ENCODE data around the gene ROR1. TPM values are rescaled to one million over a fixed set of nuclear protein-coding genes. Genes with fewer than 3 reads are reported as not detected.

The ROR1 gene
- total and polyA plus RNA-seq, 2 donors (not counting 1 experiment from before 2014, with no cell fraction given) = 14.5 to 16.5 TPM

GRCh38 chr1:63911049-63911448 is 137.2 kb downstream of the ROR1 start:
- Histone ChIP-seq H3K9me3 (ENCODE audit: control insufficient read depth, insufficient read depth, low read depth, low read length) (no peaks in the 10 kb centered on the region), H3K4me1 (ENCODE audit: control insufficient read depth, extremely low read depth, insufficient read depth, low read length) (peaks cover 2% of the 10 kb centered on the region), H3K27ac (ENCODE audit: insufficient read depth, low read length) (no peak overlapping the region), H4K20me1 (ENCODE audit: control insufficient read depth, extremely low read depth, insufficient read depth, low read length) (no peaks in the 10 kb centered on the region), H3K36me3 (ENCODE audit: control insufficient read depth, insufficient read depth, low read length) (no peaks in the 10 kb centered on the region), H3K9ac (ENCODE audit: insufficient read depth, low read length) (no peak overlapping the region), H3K4me2 (ENCODE audit: extremely low read depth, insufficient read depth, low read length) (no peak overlapping the region), H2AFZ (ENCODE audit: low read length) (no peak overlapping the region), H3K79me2 (ENCODE audit: control insufficient read depth, insufficient read depth, low read length) (no peaks in the 10 kb centered on the region), H3K27me3 (ENCODE audit: control insufficient read depth, insufficient read depth, low read length) (no peaks in the 10 kb centered on the region), H3K4me3 (replicated peaks in 1 of 4; ENCODE audit: control extremely low read depth in 1 of 4, insufficient read depth in 1 of 4, low read depth in 3 of 4, low read length in 4 of 4) (no peak overlapping the region)
- TF ChIP-seq CTCF (conservative IDR thresholded peaks at IDR 0.05 in 1 of 2, IDR thresholded peaks at IDR 0.05 in 1 of 2; ENCODE audit: low read depth in 1 of 2, low read length in 2 of 2) = no peak
- TF ChIP-seq EZH2 (IDR thresholded peaks at IDR 0.05; ENCODE audit: low read length, missing control alignments) = no peak
- no peak for DNase-seq (ENCODE audit: low read depth in 2 of 2)

- Histone ChIP-seq H3K9me3 (ENCODE audit: control insufficient read depth, insufficient read depth, low read depth, low read length) (no peaks in the 10 kb centered on the region), H3K79me2 (ENCODE audit: control insufficient read depth, insufficient read depth, low read length) (no peaks in the 10 kb centered on the region), H3K36me3 (ENCODE audit: control insufficient read depth, insufficient read depth, low read length) (no peaks in the 10 kb centered on the region), H2AFZ (ENCODE audit: low read length) (no peak overlapping the region), H3K4me3 (replicated peaks in 1 of 4; ENCODE audit: control extremely low read depth in 1 of 4, insufficient read depth in 1 of 4, low read depth in 3 of 4, low read length in 4 of 4) (no peak overlapping the region), H3K27me3 (ENCODE audit: control insufficient read depth, insufficient read depth, low read length) (no peaks in the 10 kb centered on the region), H3K27ac (ENCODE audit: insufficient read depth, low read length) (no peak overlapping the region), H3K9ac (ENCODE audit: insufficient read depth, low read length) (no peak overlapping the region), H3K4me2 (ENCODE audit: extremely low read depth, insufficient read depth, low read length) (no peak overlapping the region), H3K4me1 (ENCODE audit: control insufficient read depth, extremely low read depth, insufficient read depth, low read length) (peaks cover 2% of the 10 kb centered on the region), H4K20me1 (ENCODE audit: control insufficient read depth, extremely low read depth, insufficient read depth, low read length) (no peaks in the 10 kb centered on the region)
- TF ChIP-seq CTCF (conservative IDR thresholded peaks at IDR 0.05 in 1 of 2, IDR thresholded peaks at IDR 0.05 in 1 of 2; ENCODE audit: low read depth in 1 of 2, low read length in 2 of 2) (no peak), EZH2 (IDR thresholded peaks at IDR 0.05; ENCODE audit: low read length, missing control alignments) (no peak)
- no peak for DNase-seq (ENCODE audit: low read depth in 2 of 2)
Measured at GRCh38 chr1:63912643-63913042, 138.8 kb downstream of the ROR1 start.

- H2AFZ ChIP-seq (ENCODE audit: low read length) = no peak overlapping the region
- H3K9me3 ChIP-seq (ENCODE audit: control insufficient read depth, insufficient read depth, low read depth, low read length) = no peaks in the 10 kb centered on the region
- no peak overlapping the region for H3K9ac ChIP-seq (ENCODE audit: insufficient read depth, low read length)
- H3K4me3 ChIP-seq (replicated peaks in 1 of 4; ENCODE audit: control extremely low read depth in 1 of 4, insufficient read depth in 1 of 4, low read depth in 3 of 4, low read length in 4 of 4) = no peak overlapping the region
- no peaks in the 10 kb centered on the region for H3K27me3 ChIP-seq (ENCODE audit: control insufficient read depth, insufficient read depth, low read length)
- no peak overlapping the region for H3K4me2 ChIP-seq (ENCODE audit: extremely low read depth, insufficient read depth, low read length)
- no peak overlapping the region for H3K27ac ChIP-seq (ENCODE audit: insufficient read depth, low read length)
- no peaks in the 10 kb centered on the region for H3K79me2 ChIP-seq (ENCODE audit: control insufficient read depth, insufficient read depth, low read length)
- peak in 1 of 2 donors; percentile 35 for DNase-seq (ENCODE audit: low read depth in 2 of 2)
- TF ChIP-seq CTCF (conservative IDR thresholded peaks at IDR 0.05 in 1 of 2, IDR thresholded peaks at IDR 0.05 in 1 of 2; ENCODE audit: low read depth in 1 of 2, low read length in 2 of 2) (no peak), EZH2 (IDR thresholded peaks at IDR 0.05; ENCODE audit: low read length, missing control alignments) (no peak)
- no peaks in the 10 kb centered on the region for H4K20me1 ChIP-seq (ENCODE audit: control insufficient read depth, extremely low read depth, insufficient read depth, low read length)
- H3K4me1 ChIP-seq (ENCODE audit: control insufficient read depth, extremely low read depth, insufficient read depth, low read length) = peaks cover 2% of the 10 kb centered on the region
- H3K36me3 ChIP-seq (ENCODE audit: control insufficient read depth, insufficient read depth, low read length) = no peaks in the 10 kb centered on the region
Measured at GRCh38 chr1:63913533-63913932, 139.7 kb downstream of the ROR1 start.
